Neuronal stem cell (in vitro differentiated cells): Measurements from ENCODE around the gene GKN2.

Experiments used
- DNase-seq: peaks from one replicate; pipeline ENCODE4 v3.0.0-alpha.2; 2013; ENCODE audit warnings: low spot score
- H2AFZ ChIP-seq: one replicate; pipeline ENCODE4 v1.6.1; 2013; ENCODE audit warnings: mild to moderate bottlenecking, low read length, inconsistent platforms
- H2AK5ac ChIP-seq: 2 replicates; pipeline ENCODE4 v1.6.1; 2013; ENCODE audit warnings: low read depth, mild to moderate bottlenecking, inconsistent platforms, low read length, moderate library complexity, mixed read lengths
- H2BK120ac ChIP-seq: 2 replicates; pipeline ENCODE4 v1.6.1; 2013; ENCODE audit warnings: low read depth, mild to moderate bottlenecking, inconsistent platforms, low read length, moderate library complexity, mixed read lengths
- H2BK12ac ChIP-seq: one replicate; pipeline ENCODE4 v1.6.1; 2013; ENCODE audit warnings: low read length, inconsistent platforms
- H2BK15ac ChIP-seq: 2 replicates; pipeline ENCODE4 v1.6.1; 2013; ENCODE audit warnings: mild to moderate bottlenecking, low read length, inconsistent platforms, mixed read lengths
- H2BK5ac ChIP-seq: one replicate; pipeline ENCODE4 v1.6.1; 2013; ENCODE audit warnings: inconsistent platforms, mild to moderate bottlenecking, low read length, moderate library complexity
- H3K14ac ChIP-seq: one replicate; pipeline ENCODE4 v1.6.1; 2013; ENCODE audit warnings: low read length, inconsistent platforms
- H3K18ac ChIP-seq: 2 replicates; pipeline ENCODE4 v1.6.1; 2013; ENCODE audit warnings: low read length, inconsistent platforms
- H3K23ac ChIP-seq: 2 replicates; pipeline ENCODE4 v1.6.1; 2013; ENCODE audit warnings: low read depth, mild to moderate bottlenecking, mixed read lengths, low read length, inconsistent platforms; ENCODE audit not compliant: poor library complexity
- H3K27ac ChIP-seq: replicated peaks from 3 replicates; pipeline ENCODE4 v1.5.1; 2013; ENCODE audit warnings: low read length, inconsistent platforms
- H3K27me3 ChIP-seq, 3 experiments: 2 replicates each; pipeline ENCODE4 v1.6.1; 2013; ENCODE audit warnings: low read length in 3 of 3, mild to moderate bottlenecking in 2 of 3, inconsistent platforms in 1 of 3, low read depth in 1 of 3, mixed read lengths in 1 of 3, moderate library complexity in 1 of 3; ENCODE audit not compliant: control insufficient read depth in 3 of 3, insufficient read depth in 3 of 3
- H3K36me3 ChIP-seq, 2 donors: replicated peaks in 1 of 2; 2 replicates each; pipeline ENCODE4 v1.6.1; 2013; ENCODE audit warnings: low read length in 2 of 2; ENCODE audit not compliant: control insufficient read depth in 2 of 2, insufficient read depth in 2 of 2
- H3K4ac ChIP-seq: 2 replicates; pipeline ENCODE4 v1.6.1; 2013; ENCODE audit warnings: inconsistent platforms, mild to moderate bottlenecking, low read length, moderate library complexity
- H3K4me1 ChIP-seq, 2 donors: 1 replicate in 1 of 2; 2 replicates in 1 of 2; pipeline ENCODE4 v1.6.1; 2013; ENCODE audit warnings: low read length in 2 of 2, low read depth in 1 of 2; ENCODE audit not compliant: control insufficient read depth in 2 of 2, insufficient read depth in 1 of 2
- H3K4me2 ChIP-seq: one replicate; pipeline ENCODE4 v1.6.1; 2013; ENCODE audit warnings: mild to moderate bottlenecking, low read length, inconsistent platforms; ENCODE audit not compliant: insufficient read depth, poor library complexity, severe bottlenecking
- H3K4me3 ChIP-seq, 2 donors: 2 replicates each; pipeline ENCODE4 v1.5.1; 2013; ENCODE audit warnings: low read length in 2 of 2, mild to moderate bottlenecking in 2 of 2, inconsistent platforms in 1 of 2, moderate library complexity in 1 of 2
- H3K79me1 ChIP-seq: one replicate; pipeline ENCODE4 v1.6.1; 2013; ENCODE audit warnings: low read depth, mild to moderate bottlenecking, inconsistent platforms, low read length, moderate library complexity
- H3K9ac ChIP-seq: one replicate; pipeline ENCODE4 v1.6.1; 2013; ENCODE audit warnings: mild to moderate bottlenecking, low read depth, low read length, inconsistent platforms; ENCODE audit not compliant: poor library complexity
- H3K9me3 ChIP-seq, 2 donors: replicated peaks in 1 of 2; 2 replicates each; pipeline versions ENCODE3 to v1.6.1; 2013; ENCODE audit warnings: low read length in 2 of 2, mild to moderate bottlenecking in 2 of 2, inconsistent platforms in 1 of 2, low read depth in 1 of 2, mixed read lengths in 1 of 2, moderate library complexity in 1 of 2; ENCODE audit not compliant: control insufficient read depth in 2 of 2, insufficient read depth in 1 of 2
- H4K8ac ChIP-seq: one replicate; pipeline ENCODE4 v1.6.1; 2013; ENCODE audit warnings: low read depth, mild to moderate bottlenecking, inconsistent platforms, low read length, moderate library complexity
- H4K91ac ChIP-seq: one replicate; pipeline ENCODE4 v1.6.1; 2013; ENCODE audit warnings: low read length, low read depth, mild to moderate bottlenecking, inconsistent platforms; ENCODE audit not compliant: poor library complexity
- WGBS, 2 donors: extraction: QIAGEN DNeasy Blood & Tissue Kit; methylation state at CpG; one replicate each; pipeline ENCODE4 v1.1.7; 2013; ENCODE audit warnings: missing lambda C conversion rate in 2 of 2, mixed read lengths in 1 of 2; ENCODE audit not compliant: insufficient read length in 2 of 2, insufficient replicate concordance in 1 of 2; ENCODE audit errors: extremely low coverage in 2 of 2; 5-methylcytosine and 5-hydroxymethylcytosine counted together

The GKN2 gene

DNA sequence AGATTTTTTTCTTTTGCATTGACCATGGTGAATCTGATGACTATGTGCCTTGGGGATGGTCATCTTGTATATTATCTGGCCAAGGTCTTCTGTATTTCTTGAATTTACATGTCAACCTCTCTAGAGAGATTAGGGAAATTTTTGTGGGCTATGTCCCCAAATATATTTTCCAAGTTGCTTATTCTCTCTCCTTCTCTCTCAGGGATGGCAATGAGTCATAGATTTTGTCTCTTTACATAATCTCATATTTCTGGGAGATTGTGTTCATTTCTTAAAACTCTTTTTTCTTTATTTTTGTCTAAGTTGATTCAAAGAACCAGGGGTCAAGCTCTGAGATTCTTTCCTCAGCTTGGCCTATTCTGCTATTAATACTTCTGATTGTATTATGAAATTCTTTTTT lies 9.9 kb downstream of the GKN2 start:
- H3K9ac ChIP-seq = no peak overlapping the region
- no peak overlapping the region for H3K4me2 ChIP-seq
- H3K36me3 ChIP-seq = no peaks in the 10 kb centered on the region
- no peak for DNase-seq
- H3K9me3 ChIP-seq = no peaks in the 10 kb centered on the region
- no peak overlapping the region for H3K4ac ChIP-seq
- H2BK120ac ChIP-seq = no peak overlapping the region
- no peak overlapping the region for H4K8ac ChIP-seq
- H2AK5ac ChIP-seq = no peak overlapping the region
- no peak overlapping the region for H3K14ac ChIP-seq
- H3K18ac ChIP-seq = no peak overlapping the region
- H3K79me1 ChIP-seq = no peaks in the 10 kb centered on the region
- H3K23ac ChIP-seq = no peak overlapping the region
- H3K4me3 ChIP-seq = no peak overlapping the region
- no peaks in the 10 kb centered on the region for H3K27me3 ChIP-seq
- H3K27ac ChIP-seq = no peak overlapping the region
- no peak overlapping the region for H2BK15ac ChIP-seq
- no peak overlapping the region for H2AFZ ChIP-seq
- no peak overlapping the region for H2BK12ac ChIP-seq
- H3K4me1 ChIP-seq = peaks cover 0 to 8% of the 10 kb centered on the region in 2 donors
- no peak overlapping the region for H4K91ac ChIP-seq
- no peak overlapping the region for H2BK5ac ChIP-seq

DNA sequence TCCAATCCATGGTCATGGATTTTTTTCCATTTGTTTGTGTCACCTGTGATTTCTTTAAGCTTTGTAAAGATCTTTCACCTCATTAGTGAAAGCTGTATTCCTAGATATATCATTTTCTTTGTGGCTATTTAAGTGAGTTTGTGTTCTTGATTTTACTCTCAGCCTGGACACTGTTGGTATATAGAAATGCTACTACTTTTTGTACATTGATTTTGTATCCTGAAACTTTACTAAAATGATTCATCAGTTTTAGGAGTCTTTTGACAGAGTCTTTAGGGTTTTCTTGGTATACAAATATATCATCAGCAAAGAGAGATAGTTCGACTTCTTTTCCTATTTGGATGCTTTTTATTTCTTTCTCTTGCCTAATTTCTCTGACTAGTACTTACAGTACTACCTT lies 12.3 kb downstream of the GKN2 start:
- H3K18ac ChIP-seq = no peak overlapping the region
- H3K79me1 ChIP-seq = no peaks in the 10 kb centered on the region
- no CpG with 5 or more reads among the region's 1 CpG for WGBS, 2 donors
- H4K91ac ChIP-seq = no peak overlapping the region
- no peaks in the 10 kb centered on the region for H3K9me3 ChIP-seq
- H2BK120ac ChIP-seq = no peak overlapping the region
- H3K4me2 ChIP-seq = no peak overlapping the region
- H3K27me3 ChIP-seq = no peaks in the 10 kb centered on the region
- no peak overlapping the region for H2AK5ac ChIP-seq
- no peak overlapping the region for H3K14ac ChIP-seq
- H3K4ac ChIP-seq = no peak overlapping the region
- H3K9ac ChIP-seq = no peak overlapping the region
- H3K23ac ChIP-seq = no peak overlapping the region
- no peak for DNase-seq
- no peak overlapping the region for H4K8ac ChIP-seq
- H2AFZ ChIP-seq = no peak overlapping the region
- H2BK15ac ChIP-seq = no peak overlapping the region
- no peak overlapping the region for H3K27ac ChIP-seq
- no peaks in the 10 kb centered on the region for H3K36me3 ChIP-seq
- no peak overlapping the region for H2BK5ac ChIP-seq
- H3K4me1 ChIP-seq = peaks cover 0 to 8% of the 10 kb centered on the region in 2 donors
- no peak overlapping the region for H3K4me3 ChIP-seq
- no peak overlapping the region for H2BK12ac ChIP-seq

DNA sequence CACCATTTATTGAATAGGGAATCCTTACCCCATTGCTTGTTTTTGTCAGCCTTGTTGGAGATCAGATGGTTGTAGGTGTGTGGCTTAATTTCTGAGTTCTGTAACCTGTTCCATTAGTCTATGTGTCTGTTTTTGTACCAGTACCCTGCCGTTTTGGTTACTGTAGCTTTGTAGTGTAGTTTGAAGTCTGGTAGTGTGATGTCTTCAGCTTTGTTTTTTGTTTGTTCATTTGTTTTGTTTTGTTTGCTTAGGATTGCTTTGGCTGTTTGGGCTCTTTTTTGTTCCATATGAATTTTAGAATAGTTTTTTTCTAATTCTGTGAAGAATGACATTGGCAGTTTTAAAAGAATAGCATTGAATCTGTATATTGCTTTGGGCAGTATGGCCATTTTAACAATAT lies 12.7 kb downstream of the GKN2 start:
- no peak overlapping the region for H2BK15ac ChIP-seq
- H3K27me3 ChIP-seq = no peaks in the 10 kb centered on the region
- no peaks in the 10 kb centered on the region for H3K36me3 ChIP-seq
- no peaks in the 10 kb centered on the region for H3K9me3 ChIP-seq
- peaks cover 0 to 8% of the 10 kb centered on the region in 2 donors for H3K4me1 ChIP-seq
- no peak overlapping the region for H2AK5ac ChIP-seq
- no peak overlapping the region for H3K27ac ChIP-seq
- no CpG with 5 or more reads among the region's 1 CpG for WGBS, 2 donors
- H2BK12ac ChIP-seq = no peak overlapping the region
- no peak overlapping the region for H3K4me3 ChIP-seq
- no peak overlapping the region for H4K91ac ChIP-seq
- H3K18ac ChIP-seq = no peak overlapping the region
- no peaks in the 10 kb centered on the region for H3K79me1 ChIP-seq
- DNase-seq = no peak
- no peak overlapping the region for H4K8ac ChIP-seq
- H3K4me2 ChIP-seq = no peak overlapping the region
- H3K14ac ChIP-seq = no peak overlapping the region
- H2BK120ac ChIP-seq = no peak overlapping the region
- H2BK5ac ChIP-seq = no peak overlapping the region
- no peak overlapping the region for H3K9ac ChIP-seq
- no peak overlapping the region for H2AFZ ChIP-seq
- no peak overlapping the region for H3K23ac ChIP-seq
- no peak overlapping the region for H3K4ac ChIP-seq

DNA sequence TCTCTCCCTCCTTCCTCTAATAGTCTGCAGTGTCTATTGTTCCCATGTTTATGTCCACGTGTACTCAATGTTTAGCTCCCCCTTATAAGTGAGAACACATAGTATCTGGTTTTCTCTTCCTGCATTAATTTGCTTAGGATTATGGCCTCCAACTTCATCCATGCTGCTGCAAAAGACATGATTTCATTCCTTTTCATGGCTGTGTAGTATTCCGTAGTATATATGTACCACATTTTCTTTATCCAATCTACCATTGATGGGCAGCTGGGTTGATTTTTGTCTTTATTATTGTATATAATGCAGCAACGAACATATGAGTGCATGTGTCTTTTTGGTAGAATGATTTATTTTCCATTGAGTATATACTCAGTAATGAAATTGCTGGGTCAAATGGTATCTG lies 13.8 kb downstream of the GKN2 start:
- Histone ChIP-seq H3K14ac (no peak overlapping the region), H4K8ac (no peak overlapping the region), H2BK5ac (no peak overlapping the region), H3K36me3 (no peaks in the 10 kb centered on the region), H4K91ac (no peak overlapping the region), H3K27ac (no peak overlapping the region), H3K9ac (no peak overlapping the region), H2BK12ac (no peak overlapping the region), H3K4me1 (peaks cover 0 to 3% of the 10 kb centered on the region in 2 donors), H3K79me1 (no peaks in the 10 kb centered on the region), H3K9me3 (no peaks in the 10 kb centered on the region), H3K27me3 (no peaks in the 10 kb centered on the region), H2BK120ac (no peak overlapping the region), H3K4me2 (no peak overlapping the region), H3K23ac (no peak overlapping the region), H3K4ac (no peak overlapping the region), H2AK5ac (no peak overlapping the region), H2AFZ (no peak overlapping the region), H3K4me3 (no peak overlapping the region), H2BK15ac (no peak overlapping the region), H3K18ac (no peak overlapping the region)
- no peak for DNase-seq
- no CpG with 5 or more reads among the region's 3 CpGs for WGBS, 2 donors
